Ectodermal cell (in vitro differentiated cells): Measurements from ENCODE around the gene RPS4Y1. TPM values are rescaled to one million over a fixed set of nuclear protein-coding genes. Genes with fewer than 3 reads are reported as not detected.
"Not testable (repeated sequence)": the region's sequence is repeated elsewhere in the genome, so short reads cannot be mapped to it uniquely, and the experiment has no call there.

Source experiments
- H3K27ac ChIP-seq: 2 replicates; pipeline ENCODE4 v1.7.0; 2013; ENCODE audit warnings: mild to moderate bottlenecking, low read depth, low read length; ENCODE audit not compliant: insufficient read depth, poor library complexity, severe bottlenecking
- H3K27me3 ChIP-seq: 2 replicates; pipeline ENCODE4 v1.7.0; 2013; ENCODE audit warnings: mild to moderate bottlenecking, low read length; ENCODE audit not compliant: insufficient read depth, control insufficient read depth, poor library complexity, severe bottlenecking
- H3K36me3 ChIP-seq: one replicate; pipeline ENCODE4 v1.7.0; 2013; ENCODE audit warnings: low read length; ENCODE audit not compliant: control insufficient read depth, insufficient read depth
- H3K4me1 ChIP-seq: one replicate; pipeline ENCODE4 v1.7.0; 2013; ENCODE audit warnings: low read length; ENCODE audit not compliant: control insufficient read depth, insufficient read depth
- H3K4me3 ChIP-seq: 2 replicates; pipeline ENCODE4 v1.7.0; 2013; ENCODE audit warnings: low read depth, low read length, control low read depth; ENCODE audit not compliant: insufficient read depth
- H3K9me3 ChIP-seq: 2 replicates; pipeline ENCODE4 v1.7.0; 2013; ENCODE audit warnings: mild to moderate bottlenecking, low read length, moderate library complexity; ENCODE audit not compliant: control insufficient read depth
- WGBS, 2 experiments: methylation state at CpG; one replicate each; pipeline ENCODE4 v1.1.7; 2013; ENCODE audit warnings: missing lambda C conversion rate in 2 of 2; 5-methylcytosine and 5-hydroxymethylcytosine counted together
- polyA plus RNA-seq, 4 experiments: library from polyadenylated mRNA; stranded (reverse); fragments of 50-300 nt; gene quantifications; one replicate each; pipeline ENCODE4 v1.2.3, GENCODE V29; 2013

The RPS4Y1 gene
- polyA plus RNA-seq (2013, experiment 1 of 4): 315 TPM
- 314 TPM for polyA plus RNA-seq (2013, experiment 2 of 4)
- 256 TPM for polyA plus RNA-seq (2013, experiment 3 of 4)
- polyA plus RNA-seq (2013, experiment 4 of 4): 276 TPM

DNA sequence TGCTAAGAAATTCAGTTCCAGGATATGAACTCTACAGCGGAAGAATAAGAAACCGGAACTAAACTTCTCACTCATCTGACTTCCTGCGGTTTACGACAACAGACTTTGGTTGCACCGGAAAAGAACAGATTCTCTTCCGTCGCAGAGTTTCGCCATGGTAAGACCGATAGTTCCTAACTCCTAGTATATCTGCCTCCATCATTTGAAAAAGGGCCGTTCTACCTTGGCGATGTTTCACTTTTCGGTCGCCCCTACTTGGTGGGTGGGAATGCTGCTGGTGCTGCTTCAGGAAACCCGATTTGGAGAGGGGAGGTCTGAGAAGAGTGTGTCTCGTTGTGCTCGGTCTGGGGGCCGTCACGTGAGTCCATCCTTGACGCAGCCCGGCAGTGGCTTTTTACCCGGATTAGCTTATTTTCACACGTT, at the start of gene RPS4Y1:
Gene RPS4Y1, plus strand, starts transcription at position 132 of the 423 bp plus-strand sequence. Its CDS starts 23 bp downstream, at position 155.
- H3K4me3 ChIP-seq: peak within 1 kb of the TSS; percentile 69
- no peak within 1 kb of the TSS for H3K27ac ChIP-seq
- H3K27me3 ChIP-seq: no peaks in the 10 kb centered on the region
- H3K4me1 ChIP-seq: no peaks in the 10 kb centered on the region
- WGBS, 2 experiments: 2 to 3% methylated on average over 22 of the region's 22 CpGs
- peaks cover 15% of the 10 kb centered on the region for H3K36me3 ChIP-seq
- no peaks in the 10 kb centered on the region for H3K9me3 ChIP-seq

DNA sequence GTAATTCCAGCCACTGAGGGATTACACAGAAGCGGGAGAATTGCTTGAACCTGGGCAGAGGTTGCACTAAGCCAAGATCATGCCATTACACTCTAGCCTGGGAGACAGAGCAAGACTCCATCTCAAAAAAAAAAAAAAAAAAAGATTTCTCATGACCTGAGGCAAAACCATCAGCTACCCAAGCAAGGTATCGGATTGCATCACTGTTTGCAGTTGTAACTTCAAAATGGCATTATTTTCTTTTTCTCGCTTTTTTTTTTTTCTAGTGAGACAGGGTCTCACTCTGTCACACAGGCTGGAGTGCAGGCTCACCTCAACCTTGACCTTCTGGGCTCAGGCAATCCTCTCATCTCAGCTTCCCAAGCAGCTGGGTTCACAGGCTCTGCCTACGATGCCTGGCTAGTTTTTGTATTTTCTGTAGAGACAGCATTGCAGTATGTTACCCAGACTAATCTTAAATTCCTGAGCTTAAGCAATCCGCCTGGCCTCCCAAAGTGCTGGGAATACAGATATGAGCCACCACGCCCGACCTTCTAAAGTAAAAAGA, 44.4 kb upstream of the RPS4Y1 start:
- Histone ChIP-seq H3K36me3 (no peaks in the 10 kb centered on the region), H3K9me3 (no peaks in the 10 kb centered on the region), H3K4me1 (no peaks in the 10 kb centered on the region), H3K27me3 (no peaks in the 10 kb centered on the region), H3K27ac (no peak overlapping the region), H3K4me3 (no peak overlapping the region)
- WGBS, 2 experiments: 91 to 94% methylated on average over 6 to 7 of the region's 7 CpGs

- Histone ChIP-seq H3K4me3 (no peak overlapping the region), H3K27ac (no peak overlapping the region), H3K4me1 (no peaks in the 10 kb centered on the region), H3K36me3 (no peaks in the 10 kb centered on the region), H3K27me3 (no peaks in the 10 kb centered on the region), H3K9me3 (no peaks in the 10 kb centered on the region)
These were observed 43.4 kb upstream of the RPS4Y1 start for GRCh38 chrY:2797991-2798390.

- H3K4me1 ChIP-seq: no peaks in the 10 kb centered on the region
- H3K27me3 ChIP-seq: no peaks in the 10 kb centered on the region
- no peak overlapping the region for H3K27ac ChIP-seq
- H3K4me3 ChIP-seq: no peak overlapping the region
- 67% methylated on average over 2 of the region's 2 CpGs for WGBS, 2 experiments
- H3K36me3 ChIP-seq: no peaks in the 10 kb centered on the region
- no peaks in the 10 kb centered on the region for H3K9me3 ChIP-seq
These were observed 41.2 kb upstream of the RPS4Y1 start for GRCh38 chrY:2800246-2800645.

DNA sequence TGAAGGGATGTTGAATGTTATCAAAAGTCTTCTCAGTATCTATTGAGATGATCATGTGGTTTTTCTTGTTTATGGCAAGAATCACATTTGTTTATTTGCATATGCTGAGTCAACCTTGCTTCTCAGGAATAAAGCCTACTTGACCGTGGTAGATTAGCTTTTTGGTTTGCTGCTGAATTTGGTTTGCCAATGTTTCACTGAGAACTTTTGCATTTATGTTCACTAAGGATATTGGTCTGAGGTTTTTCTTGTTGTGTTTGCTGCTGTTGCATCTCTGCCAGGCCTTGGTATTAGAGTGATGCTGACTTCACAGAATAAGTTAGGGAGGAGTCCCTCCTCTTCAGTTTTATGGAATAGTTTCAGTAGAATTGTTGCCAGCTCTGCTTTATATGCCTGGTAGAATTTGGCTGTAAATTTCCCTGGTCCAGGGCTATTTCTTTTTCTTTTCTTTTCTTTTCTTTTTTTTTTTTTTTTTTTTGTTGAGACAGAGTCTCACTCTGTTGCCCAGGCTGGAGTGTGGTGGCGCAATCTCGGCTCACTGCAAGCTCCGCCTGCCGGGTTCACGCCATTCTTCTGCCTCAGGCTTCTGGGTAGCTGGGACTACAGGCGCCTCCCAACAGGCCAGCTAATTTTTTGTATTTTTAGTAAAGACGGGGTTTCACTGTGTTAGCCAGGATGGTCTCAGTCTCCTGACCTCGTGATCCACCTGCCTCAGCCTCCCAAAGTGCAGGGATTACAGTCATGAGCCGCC, 24.1 kb upstream of the RPS4Y1 start:
- not testable (repeated sequence) for H3K27ac ChIP-seq, H3K36me3 ChIP-seq, H3K4me3 ChIP-seq, H3K4me1 ChIP-seq, H3K9me3 ChIP-seq, H3K27me3 ChIP-seq
- WGBS, 2 experiments: 90 to 94% methylated on average over 10 of the region's 10 CpGs

DNA sequence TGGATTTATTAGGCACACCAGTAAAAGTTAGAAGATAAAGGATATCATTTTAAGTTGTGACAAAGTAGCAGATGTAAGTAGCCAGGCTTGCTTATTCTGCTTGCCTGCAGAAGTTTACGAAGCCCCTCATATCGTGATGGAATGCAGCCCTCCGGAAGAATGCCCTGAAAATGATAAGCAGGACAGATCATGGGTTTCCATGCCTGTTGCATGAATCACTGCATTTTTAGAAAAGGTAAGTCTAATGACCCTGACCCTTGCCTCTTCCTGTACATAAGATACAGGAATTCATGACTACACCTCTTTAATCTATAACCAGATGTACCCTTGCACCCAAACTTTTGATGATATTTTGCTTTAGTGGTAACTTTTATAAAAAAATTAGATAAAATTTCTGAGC, 16.9 kb upstream of the RPS4Y1 start:
- 92 to 93% methylated on average over 3 of the region's 3 CpGs for WGBS, 2 experiments
- Histone ChIP-seq H3K36me3 (no peaks in the 10 kb centered on the region), H3K27me3 (no peaks in the 10 kb centered on the region), H3K4me3 (no peak overlapping the region), H3K4me1 (no peaks in the 10 kb centered on the region), H3K9me3 (no peaks in the 10 kb centered on the region), H3K27ac (no peak overlapping the region)

DNA sequence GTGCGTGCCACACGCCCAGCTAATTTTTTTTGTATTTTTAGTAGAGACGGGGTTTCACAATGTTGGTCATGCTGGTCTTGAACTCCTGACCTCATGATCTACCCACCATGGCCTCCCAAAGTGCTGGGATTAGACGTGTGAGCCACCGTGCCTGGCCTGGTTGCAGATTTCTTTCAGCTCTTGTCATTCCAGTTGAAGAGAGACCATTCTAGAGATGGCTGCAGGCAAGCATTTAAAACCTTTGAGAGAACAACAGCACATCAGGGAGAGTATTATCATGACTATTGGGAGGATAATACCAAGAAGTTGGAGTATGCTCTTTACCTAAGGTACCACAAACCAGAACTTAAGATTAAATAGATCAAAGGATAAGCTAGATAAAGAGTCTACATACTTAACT, 12.9 kb upstream of the RPS4Y1 start:
- Histone ChIP-seq H3K36me3 (no peaks in the 10 kb centered on the region), H3K4me3 (no peak overlapping the region), H3K27ac (no peak overlapping the region), H3K27me3 (no peaks in the 10 kb centered on the region), H3K4me1 (no peaks in the 10 kb centered on the region), H3K9me3 (no peaks in the 10 kb centered on the region)
- WGBS, 2 experiments: 52 to 58% methylated on average over 5 of the region's 5 CpGs

GRCh38 chrY:2835230-2835629, 6.2 kb upstream of the RPS4Y1 start:
- no peak overlapping the region for H3K27ac ChIP-seq

DNA sequence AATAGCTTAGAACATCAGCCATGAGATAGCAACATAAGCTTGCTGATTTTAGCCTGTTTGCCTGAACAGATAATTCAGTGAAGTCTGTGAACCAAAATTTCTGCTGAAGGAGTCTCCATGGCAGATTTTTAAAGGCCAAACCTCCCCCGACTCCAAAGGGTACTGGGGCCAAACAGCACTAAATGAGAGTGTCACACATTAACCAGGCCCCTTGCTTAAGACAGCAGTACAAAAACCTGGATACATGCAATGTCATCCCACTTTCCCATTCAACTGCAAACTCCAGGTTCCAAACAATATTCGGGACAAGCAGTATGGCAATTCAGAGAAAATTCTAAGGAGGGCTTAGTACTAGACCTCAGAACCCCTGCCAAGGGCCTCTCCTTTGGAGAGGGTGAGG, 4.3 kb upstream of the RPS4Y1 start:
- WGBS, 2 experiments: 78 to 95% methylated on average over 1 to 2 of the region's 2 CpGs
- Histone ChIP-seq H3K27me3 (no peaks in the 10 kb centered on the region), H3K9me3 (no peaks in the 10 kb centered on the region), H3K27ac (no peak overlapping the region), H3K4me3 (no peak overlapping the region), H3K4me1 (no peaks in the 10 kb centered on the region), H3K36me3 (no peaks in the 10 kb centered on the region)

More at GRCh38 chrY:2835230-2835629, 6.2 kb upstream of the RPS4Y1 start:
- H3K4me3 ChIP-seq: no peak overlapping the region
- H3K36me3 ChIP-seq: no peaks in the 10 kb centered on the region
- H3K9me3 ChIP-seq: no peaks in the 10 kb centered on the region
- H3K27me3 ChIP-seq: no peaks in the 10 kb centered on the region
- H3K4me1 ChIP-seq: no peaks in the 10 kb centered on the region

DNA sequence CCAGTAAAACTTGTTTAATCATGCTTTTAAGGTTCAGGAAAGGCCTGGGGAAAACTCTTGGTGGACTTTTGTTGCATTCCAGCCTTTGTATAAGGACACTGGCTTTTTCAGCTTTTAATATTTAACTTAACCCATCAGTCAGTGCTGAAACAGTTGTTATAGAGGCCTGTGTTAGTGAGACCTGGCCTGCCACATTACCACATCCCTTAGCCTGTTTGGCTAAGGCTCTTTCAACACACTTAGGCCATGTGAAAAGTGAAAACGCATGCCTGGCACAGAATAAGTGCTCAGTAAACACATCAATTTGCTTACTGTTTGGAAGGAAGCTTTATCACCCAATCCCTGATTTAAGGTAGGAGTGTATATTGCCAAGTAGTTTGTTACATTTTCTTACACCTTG, 3.5 kb upstream of the RPS4Y1 start:
- no peaks in the 10 kb centered on the region for H3K4me1 ChIP-seq
- WGBS, 2 experiments: 100% methylated on average over 1 of the region's 1 CpG; no CpG with 5 or more reads in 1 of the 2 experiments

More for the DNA sequence above, 3.5 kb upstream of the RPS4Y1 start:
- H3K9me3 ChIP-seq: no peaks in the 10 kb centered on the region
- H3K4me3 ChIP-seq: no peak overlapping the region
- H3K27me3 ChIP-seq: no peaks in the 10 kb centered on the region
- no peaks in the 10 kb centered on the region for H3K36me3 ChIP-seq
- no peak overlapping the region for H3K27ac ChIP-seq
